Spleen (tissue), 7 donors: ENCODE results near the gene C14orf132.

Source experiments
- POLR2A ChIP-seq, 3 donors: fragments of 450-650 bp; IDR thresholded peaks; one replicate each; pipeline ENCODE4 v1.5.1; 2017; ENCODE audit warnings: antibody characterized with exemption in 3 of 3, mild to moderate bottlenecking in 1 of 3
- POLR2AphosphoS5 ChIP-seq, 3 donors: sonication (generic); formaldehyde crosslinking; IDR thresholded peaks; one replicate each; pipeline ENCODE4 v1.5.1; 2017; ENCODE audit warnings: antibody characterized with exemption in 3 of 3
- TF ChIP-seq, protein P1 (sequence below), 11 experiments: fragments of 200-600 bp in 7 of 11; fragments of 450-650 bp in 4 of 11; sonication (generic) in 4 of 11; IDR thresholded peaks in 8 of 11; conservative IDR thresholded peaks in 3 of 11; 1 replicate in 7 of 11; 2 replicates in 4 of 11; pipeline versions ENCODE4 v1.4.0 to v1.8.0; 2016 to 2021; ENCODE audit warnings: antibody characterized with exemption in 11 of 11, inconsistent platforms in 4 of 11, mild to moderate bottlenecking in 1 of 11
- donor health status: DM: no; HTN: no; CAD: no; lungs with moderate emphysema.
- donor health status: DM: no; HTN: no; CAD: no.
- donor health status: DM: no; HTN: no; CAD: no.

DNA sequence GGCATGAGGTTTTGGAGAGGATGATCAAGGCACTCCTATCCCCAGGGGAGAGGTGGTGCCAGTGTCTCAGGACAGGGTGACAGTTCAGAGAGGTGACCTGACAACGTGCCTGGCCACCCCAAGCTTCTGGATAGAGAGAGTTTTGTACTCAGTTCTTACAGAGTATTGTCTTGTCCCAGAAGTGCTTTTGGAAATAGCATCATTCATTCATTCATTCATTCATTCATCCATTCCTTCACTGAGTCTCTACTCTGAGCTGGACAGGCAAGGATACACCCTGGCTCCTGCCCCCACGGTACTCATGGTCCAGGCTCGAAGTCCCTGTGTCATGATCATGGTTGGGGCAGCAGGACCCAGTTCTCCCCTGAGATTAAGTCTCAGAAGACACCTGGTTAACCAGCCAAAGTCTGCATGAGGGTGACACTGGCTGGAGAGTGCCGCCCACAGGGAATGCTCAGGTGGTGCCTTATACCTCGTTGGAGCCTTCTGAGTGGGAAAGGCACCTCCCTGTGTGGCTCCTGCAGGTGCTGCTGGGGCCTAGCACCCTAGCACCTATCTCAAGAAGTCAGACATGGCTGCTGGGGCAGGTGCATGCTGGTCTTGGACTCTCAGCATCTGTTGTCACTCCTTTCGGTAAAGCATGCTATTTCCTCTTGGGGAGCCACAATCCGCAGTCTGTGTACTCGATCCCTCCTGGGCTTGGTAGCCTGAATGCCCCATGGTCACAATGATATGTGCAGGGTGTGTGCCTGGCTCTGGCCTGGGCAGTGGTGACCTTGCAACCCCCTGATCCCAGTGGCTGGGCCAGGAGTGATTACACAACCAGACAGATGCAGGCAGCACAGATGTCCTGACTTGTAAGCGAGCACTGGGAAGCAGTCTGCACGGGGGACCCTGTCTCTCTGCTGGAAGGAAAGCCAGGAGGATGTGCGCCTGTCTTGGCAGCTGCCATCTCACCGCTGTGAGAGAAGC lies 57.8 kb downstream of the C14orf132 start:
- TF ChIP-seq POLR2A (IDR thresholded peaks at IDR 0.05) (no peak), POLR2AphosphoS5 (IDR thresholded peaks at IDR 0.05) (no peak)
- TF ChIP-seq, protein P1, sequence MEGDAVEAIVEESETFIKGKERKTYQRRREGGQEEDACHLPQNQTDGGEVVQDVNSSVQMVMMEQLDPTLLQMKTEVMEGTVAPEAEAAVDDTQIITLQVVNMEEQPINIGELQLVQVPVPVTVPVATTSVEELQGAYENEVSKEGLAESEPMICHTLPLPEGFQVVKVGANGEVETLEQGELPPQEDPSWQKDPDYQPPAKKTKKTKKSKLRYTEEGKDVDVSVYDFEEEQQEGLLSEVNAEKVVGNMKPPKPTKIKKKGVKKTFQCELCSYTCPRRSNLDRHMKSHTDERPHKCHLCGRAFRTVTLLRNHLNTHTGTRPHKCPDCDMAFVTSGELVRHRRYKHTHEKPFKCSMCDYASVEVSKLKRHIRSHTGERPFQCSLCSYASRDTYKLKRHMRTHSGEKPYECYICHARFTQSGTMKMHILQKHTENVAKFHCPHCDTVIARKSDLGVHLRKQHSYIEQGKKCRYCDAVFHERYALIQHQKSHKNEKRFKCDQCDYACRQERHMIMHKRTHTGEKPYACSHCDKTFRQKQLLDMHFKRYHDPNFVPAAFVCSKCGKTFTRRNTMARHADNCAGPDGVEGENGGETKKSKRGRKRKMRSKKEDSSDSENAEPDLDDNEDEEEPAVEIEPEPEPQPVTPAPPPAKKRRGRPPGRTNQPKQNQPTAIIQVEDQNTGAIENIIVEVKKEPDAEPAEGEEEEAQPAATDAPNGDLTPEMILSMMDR (IDR thresholded peaks at IDR 0.05 in 8 of 11, conservative IDR thresholded peaks at IDR 0.05 in 3 of 11), result no peak
